Measurements from ENCODE around the gene BABAM2. TPM values are rescaled to one million over a fixed set of nuclear protein-coding genes. Genes with fewer than 3 reads are reported as not detected.

Gene BABAM2
- total RNA-seq, 2 donors from 2014 or later = 39.1 to 43.1 TPM

DNA sequence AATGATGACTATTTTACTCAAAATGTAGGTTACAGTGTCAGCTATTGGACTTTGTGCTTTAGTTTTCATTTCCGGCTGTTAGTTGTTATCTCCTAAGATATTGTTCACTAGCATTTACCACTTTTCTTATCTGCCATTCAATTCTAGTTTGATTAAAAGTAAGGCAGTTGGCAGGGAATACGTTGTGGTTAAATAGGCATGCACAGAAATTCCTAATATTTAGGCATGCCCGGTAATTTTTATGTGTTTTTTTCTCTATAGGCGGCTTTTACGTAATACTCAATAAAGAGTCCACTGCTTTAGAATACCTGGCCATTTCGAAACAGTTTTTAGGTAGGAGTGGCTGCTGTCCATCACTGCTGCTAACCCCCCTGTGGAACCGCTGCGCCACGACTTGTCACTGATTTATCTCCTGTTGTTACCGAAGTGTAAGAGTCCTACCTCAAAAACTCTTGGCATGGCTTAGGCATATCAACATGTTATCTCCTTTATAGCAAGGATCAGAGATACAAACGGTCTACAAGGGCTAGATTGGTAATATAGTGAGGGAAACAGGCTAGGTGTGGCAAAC lies 39.5 kb downstream of the BABAM2 start:
- no peak for DNase-seq (ENCODE audit: low spot score)
- intact Hi-C loops (cut with DNase I) = no loop called here

DNA sequence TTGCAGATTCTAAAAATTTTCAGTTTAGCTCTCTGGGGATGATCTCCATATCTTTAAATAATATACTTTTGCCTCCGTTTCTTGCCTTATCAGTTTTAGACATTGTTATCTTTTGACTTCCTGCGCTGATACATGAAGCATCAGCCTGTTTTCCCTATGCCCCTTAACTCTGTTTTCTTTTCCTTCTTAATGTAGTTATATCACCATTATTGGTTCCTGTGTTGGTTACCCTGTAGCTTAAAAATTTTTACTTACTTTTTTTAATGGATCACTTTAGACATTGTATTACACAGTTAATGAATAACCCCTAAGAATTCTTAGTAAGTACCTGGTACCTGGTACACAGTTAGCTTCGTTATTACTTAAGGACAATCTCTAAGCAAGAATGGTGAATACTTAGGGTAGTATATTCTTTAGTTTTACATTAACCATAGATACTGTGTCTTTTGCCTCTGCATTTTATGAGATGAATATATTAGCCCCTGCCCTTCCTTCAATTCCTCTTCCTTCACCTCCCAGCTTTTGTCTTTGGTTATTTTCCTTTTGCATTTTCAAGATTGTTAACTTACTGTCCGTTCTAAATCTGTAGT lies 40.9 kb downstream of the BABAM2 start:
- intact Hi-C loops (cut with DNase I) = no loop called here
- DNase-seq (ENCODE audit: low spot score) = no peak

DNA sequence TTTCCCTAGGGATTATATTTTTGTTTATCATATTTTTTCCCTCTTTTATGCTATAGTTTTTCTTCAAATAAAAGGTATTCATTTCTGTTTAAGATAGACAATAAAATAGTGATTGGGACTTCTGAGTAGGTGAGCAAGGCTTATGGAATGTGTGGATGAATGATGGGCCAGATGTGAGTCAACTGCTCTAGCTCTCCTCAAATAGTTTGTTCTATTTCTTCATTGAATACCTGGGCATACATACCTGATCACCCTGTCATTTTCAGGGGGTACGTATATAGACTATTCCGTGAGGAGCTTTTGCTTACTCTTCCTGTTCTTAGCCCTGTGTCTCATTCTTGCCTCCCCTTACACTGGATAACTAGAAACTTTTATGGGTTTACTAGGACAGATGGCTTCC lies 41.9 kb downstream of the BABAM2 start:
- intact Hi-C loops (cut with DNase I) = no loop called here

DNA sequence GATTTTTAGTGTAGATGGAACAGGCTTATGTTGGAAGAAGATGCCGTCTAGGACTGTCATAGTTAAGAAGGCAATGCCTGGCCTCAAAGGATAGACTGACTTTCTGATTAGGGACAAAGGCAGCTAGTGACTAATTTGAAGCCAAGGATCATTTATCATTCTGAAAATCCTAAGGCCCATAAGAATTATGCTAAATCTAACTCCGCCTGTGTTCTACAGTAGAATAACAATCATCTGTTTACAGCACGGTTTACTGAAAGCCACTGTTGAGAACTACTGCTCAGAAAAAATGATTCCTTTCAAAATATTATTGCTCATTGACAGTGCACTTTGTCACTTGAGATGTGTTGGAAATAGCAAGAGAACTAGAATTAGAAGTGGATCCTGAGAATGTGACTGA lies 44.5 kb downstream of the BABAM2 start:
- DNase-seq (ENCODE audit: low spot score) = no peak
- intact Hi-C loops (cut with DNase I) = no loop called here

More for the DNA sequence above, 41.9 kb downstream of the BABAM2 start:
- no peak for DNase-seq (ENCODE audit: low spot score)

DNA sequence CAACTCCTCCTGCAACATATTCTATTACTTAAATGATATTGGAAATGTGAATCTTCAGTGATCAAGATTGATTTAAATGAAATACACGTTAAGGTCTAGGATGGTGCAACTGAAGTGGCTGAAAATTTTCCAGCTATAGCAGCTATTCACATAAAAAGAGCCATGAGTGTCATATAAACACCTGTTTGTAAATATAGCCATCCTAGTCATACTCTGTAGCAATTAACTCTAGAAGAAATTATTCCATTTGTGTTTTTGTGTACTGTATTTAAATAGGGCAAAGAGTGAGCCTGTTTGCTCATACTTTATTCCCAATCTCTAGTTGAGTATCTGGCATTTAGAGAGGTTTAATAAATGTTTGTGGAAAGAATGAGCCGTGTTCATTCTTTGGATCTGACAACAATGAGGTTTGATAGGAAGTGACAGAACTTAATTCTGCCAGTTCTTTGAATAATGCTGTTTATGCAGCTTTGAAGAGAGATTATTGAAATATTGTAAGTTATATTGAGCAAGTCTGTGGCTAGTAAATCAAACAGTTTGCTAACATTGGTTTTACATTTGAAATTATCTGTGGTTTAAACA lies 49.7 kb downstream of the BABAM2 start:
- DNase-seq (ENCODE audit: low spot score) = no peak
- intact Hi-C loops (cut with DNase I) = no loop called here

DNA sequence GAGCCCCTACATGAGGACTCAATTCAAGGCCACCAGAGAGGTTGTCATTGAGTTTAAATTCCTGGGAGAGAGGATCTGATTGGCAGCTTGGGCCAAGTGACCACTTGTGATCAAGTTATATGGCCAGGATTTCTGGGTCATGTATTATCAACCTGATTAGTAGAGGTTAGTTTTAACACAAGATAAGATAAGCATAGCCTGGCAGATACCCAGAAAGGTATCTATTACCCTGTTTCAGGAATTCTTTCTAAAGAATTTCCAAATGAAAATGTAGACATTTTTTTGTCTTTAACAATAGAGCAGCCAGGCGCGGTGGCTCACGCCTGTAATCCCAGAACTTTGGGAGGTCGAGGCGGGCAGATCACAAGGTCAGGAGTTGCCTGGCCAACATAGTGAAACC lies 50.5 kb downstream of the BABAM2 start:
- intact Hi-C loops (cut with DNase I) = no loop called here

DNA sequence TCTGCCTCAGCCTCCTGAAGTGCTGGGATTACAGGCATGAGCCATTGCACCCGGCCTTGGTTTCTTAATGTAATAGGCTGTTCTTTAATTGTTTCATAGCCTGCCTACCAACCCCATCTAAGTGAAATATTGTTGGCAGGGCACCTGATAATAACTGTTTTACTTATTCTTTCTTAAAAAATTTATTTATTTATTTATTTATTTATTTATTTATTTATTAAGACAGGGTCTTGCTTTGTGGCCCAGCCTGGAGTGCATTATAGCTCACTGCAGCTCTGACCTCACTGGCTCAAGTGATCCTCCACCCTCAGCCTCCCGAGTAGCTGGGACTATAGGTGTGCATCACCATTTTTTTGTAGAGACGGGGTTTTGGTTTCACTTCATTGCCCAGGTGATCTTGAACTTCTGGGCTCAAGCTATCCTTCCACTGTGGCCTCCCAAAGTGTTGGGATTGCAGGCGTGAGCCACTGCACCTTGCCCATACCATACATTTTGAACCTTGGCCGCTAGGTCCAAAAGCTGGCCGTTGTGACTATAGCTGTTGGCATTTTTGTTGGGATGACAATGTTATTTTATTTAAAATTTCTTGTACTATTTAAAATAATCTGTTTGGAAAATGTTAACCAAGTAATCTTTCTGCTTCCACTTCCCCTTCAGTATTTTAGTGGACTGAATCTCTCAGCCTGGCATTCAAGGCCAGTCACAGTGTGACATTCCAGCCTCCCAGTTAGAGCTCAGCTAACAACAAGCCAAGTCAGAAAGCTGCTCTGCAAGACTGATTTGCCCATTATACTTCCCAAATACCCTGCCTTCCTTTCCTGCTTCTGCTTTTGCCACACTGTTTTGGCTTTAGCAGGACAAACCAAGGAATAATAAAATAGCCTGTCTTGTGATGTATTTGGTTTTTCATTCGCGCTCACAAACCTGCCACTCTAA lies 52.4 kb downstream of the BABAM2 start:
- no peak for DNase-seq (ENCODE audit: low spot score)

More for the DNA sequence above, 50.5 kb downstream of the BABAM2 start:
- DNase-seq (ENCODE audit: low spot score) = no peak

DNA sequence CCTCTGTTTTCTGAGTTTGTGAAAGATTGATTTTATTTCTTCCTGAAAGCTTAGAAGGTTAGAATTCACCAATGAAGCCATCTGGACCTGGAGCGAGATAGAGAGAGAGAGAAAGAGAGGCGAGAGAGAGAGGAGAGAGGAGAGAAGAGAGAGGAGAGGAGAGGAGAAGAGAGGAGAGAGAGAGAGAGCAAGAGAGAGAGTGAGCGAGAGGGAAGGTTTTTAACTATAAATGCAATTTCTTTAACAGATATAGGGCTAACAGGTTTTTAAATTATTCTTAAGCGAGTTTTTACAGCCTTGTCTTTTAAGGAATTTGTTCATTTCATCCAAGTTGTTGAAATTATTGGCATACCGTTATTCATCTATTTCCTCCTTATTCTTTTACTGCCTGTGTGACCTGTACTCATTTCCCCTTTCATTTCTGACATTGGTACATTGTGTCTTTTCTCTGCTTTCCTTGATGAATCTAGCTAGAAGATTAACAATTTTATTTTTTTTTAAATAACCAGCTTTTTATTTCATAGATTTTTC lies 56.1 kb downstream of the BABAM2 start:
- intact Hi-C loops (cut with DNase I) = loop anchor here in 1 of 2 donors (5.0 kb wide), 1 partner anchor 89 kb away; no protein-coding TSS in a partner anchor
- no peak for DNase-seq (ENCODE audit: low spot score)

More for the DNA sequence above, 52.4 kb downstream of the BABAM2 start:
- intact Hi-C loops (cut with DNase I) = no loop called here

DNA sequence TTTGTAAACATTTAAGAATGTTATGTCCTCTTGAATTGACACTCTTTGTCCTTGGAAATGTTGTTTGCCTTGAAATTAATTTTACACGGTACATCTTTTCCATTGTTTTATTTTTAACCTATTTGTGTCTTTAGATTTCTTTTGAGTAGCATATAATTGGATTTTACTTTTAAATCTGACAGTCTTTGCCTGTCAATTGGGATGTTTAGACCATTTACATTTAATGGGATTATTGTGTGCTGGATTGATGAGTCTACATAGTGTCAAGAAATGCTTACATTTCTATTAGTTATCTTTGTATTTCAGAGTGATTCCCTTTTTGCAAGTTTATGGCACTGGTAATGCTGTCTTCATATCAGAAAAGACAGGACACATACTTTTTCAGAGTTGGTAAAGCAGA lies 61.5 kb downstream of the BABAM2 start:
- intact Hi-C loops (cut with DNase I) = no loop called here
- DNase-seq (ENCODE audit: low spot score) = no peak

DNA sequence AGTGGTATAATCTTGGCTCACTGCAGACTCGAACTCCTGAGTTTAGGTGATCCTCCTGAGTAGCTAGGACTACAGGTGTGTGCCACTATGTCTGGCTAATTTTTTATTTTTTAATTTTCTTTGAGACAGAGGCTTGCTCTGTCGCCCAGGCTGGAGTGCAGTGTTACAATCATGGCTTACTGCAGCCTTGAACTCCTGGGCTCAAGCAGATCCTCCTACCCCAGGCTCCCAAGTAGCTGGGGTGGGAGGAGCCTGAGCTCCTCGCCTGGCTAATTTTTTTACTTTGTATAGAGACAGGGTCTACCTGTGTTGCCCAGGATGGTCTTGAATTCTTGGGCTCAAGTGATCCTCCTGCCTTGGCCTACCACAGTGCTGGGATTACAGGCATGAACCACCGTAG lies 62.5 kb downstream of the BABAM2 start:
- no peak for DNase-seq (ENCODE audit: low spot score)
- intact Hi-C loops (cut with DNase I) = no loop called here

DNA sequence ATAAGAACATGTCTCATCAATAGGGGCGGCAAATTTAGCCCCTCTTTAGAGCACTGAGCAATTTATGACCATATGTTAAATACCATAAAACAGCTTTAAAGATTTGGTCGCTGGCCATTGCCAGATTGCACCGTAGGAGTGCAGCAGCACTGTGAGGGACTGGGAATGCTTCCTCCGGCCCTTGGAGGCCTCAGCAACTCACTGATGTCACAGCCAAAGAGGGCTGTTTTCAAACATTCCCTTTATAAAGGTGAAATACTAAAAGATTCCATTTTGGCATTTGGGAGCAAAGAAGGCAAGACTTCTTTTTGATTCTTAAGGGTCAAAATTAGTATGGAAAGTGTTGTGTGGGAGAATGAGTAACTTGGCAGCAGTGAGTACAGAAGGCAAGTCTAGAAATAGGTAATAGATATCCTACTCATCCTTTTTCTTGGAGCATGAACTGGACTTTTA lies 63.7 kb downstream of the BABAM2 start:
- DNase-seq (ENCODE audit: low spot score) = no peak
- intact Hi-C loops (cut with DNase I) = no loop called here

DNA sequence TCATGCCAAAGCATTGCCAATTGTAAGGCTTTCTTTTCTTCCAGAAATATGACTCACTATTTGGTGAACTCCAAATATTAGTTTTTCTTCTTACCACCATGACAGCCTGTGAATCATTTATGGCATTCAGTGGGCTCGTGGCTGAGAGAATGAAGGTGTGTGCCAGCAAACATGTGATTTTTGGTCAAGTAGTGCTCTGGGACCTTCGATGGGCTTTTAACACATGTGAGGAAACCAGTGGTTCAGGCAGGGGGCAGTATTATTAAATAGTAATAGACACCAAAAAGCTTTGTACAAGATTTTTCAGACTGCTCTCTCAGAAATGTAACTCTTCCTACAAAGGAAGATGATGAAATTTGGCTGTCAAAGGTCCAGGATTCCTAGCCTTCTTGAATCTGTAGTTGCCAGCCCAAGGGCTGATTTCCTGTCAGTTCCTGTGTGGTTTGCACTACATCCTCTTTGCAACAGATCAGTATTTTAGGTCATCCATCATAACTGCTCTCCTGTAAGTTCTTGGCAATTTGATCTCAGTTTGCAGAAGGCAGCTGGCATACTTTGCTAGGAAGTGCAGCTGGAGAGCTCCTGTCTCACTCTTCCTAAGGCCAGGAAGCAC lies 64.3 kb downstream of the BABAM2 start:
- intact Hi-C loops (cut with DNase I) = loop anchor here in 1 of 2 donors (5.0 kb wide), 1 partner anchor 37 kb away; no protein-coding TSS in a partner anchor
- peak; percentile 83 for DNase-seq (ENCODE audit: low spot score)

DNA sequence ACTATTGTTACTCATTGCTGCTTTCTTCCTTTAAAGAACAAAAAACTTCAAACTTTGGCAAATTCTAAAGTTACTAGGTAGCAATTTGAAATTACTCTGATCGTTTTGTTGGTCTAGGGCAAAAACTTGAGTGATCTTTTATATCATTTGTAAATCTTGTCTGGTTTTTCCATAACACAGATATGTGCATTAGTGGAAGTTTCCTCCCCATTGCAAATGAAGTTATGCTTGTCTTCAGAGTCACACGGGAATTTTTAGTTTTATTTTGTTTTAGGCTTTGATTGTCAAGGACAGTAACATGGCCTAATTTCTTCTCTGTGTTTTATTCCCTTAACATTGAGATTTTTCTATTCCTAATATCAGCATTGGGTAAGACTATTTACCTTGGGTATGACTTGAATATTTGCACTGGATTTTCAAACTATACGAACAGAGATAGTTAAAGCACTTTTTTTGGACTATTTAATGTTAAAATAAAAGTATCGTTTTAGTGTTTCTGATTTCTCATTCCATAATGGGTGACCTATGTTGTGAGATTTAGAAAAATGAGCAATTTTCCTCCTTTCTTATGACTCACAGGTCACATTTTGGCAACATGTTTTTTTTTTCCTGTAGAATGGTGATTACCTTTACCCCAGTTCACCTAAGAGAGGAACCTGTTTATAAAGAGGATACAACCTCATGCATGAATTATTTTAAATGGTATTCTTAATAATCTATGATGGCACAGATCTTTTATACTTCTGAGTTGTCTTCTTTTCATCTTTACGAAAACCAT lies 65.0 kb downstream of the BABAM2 start:
- no peak for DNase-seq (ENCODE audit: low spot score)
- intact Hi-C loops (cut with DNase I) = loop anchor here in 1 of 2 donors (5.0 kb wide), 1 partner anchor 37 kb away; no protein-coding TSS in a partner anchor

DNA sequence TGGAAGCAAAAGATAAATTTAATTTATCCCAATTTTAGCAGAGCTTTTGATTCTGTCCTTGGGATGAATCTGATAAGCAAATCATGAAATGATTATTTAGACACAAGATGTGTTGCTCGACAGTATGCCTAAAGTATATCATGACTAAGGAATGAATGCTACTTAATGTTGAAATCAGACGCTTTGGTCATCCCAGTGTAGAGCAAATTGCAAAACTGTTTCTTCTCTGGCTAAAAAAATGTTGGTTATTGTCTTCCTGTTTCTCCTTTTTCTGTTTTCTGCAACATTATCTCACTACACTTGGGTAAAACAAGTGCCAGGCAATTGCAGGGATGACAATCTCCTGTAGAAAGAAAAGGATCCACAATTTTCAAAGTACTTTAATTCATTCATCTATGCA lies 66.4 kb downstream of the BABAM2 start:
- intact Hi-C loops (cut with DNase I) = loop anchor here (1.0 to 5.0 kb wide), 2 partner anchors 35 to 192 kb away; no protein-coding TSS in a partner anchor
- DNase-seq (ENCODE audit: low spot score) = no peak

DNA sequence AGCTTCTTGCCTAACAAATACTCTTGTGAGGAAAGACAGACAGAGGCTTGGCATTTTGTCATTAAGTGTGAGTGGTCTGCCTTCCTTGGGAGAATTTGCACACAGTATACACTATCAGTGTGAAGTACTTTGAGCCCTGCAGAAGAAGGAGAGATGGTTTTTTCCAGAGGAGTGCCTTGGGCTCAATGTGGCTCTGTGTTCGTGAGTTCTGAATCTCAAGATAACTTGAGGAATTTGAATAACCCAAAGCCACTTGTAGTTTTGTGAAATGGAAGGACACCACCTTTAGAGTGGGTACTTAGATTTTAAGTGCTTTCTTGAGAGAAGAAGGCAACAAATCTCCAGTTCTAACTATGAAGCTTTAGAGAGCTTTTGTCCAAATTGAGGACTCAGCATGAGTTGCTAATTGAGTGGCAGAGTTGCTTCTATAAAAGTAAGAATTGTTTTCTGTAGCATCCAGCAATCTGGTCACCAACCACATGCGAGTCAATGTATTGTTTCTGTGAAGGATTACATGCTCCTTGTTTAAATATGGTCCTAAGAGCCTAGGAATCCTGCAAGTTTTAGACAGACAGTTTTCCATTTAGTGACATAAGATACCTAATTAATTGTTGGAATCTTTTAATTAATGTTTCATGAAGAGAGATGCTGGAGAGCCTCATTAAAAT lies 68.3 kb downstream of the BABAM2 start:
- intact Hi-C loops (cut with DNase I) = loop anchor here in 1 of 2 donors (5.0 kb wide), 1 partner anchor 33 kb away; no protein-coding TSS in a partner anchor

DNA sequence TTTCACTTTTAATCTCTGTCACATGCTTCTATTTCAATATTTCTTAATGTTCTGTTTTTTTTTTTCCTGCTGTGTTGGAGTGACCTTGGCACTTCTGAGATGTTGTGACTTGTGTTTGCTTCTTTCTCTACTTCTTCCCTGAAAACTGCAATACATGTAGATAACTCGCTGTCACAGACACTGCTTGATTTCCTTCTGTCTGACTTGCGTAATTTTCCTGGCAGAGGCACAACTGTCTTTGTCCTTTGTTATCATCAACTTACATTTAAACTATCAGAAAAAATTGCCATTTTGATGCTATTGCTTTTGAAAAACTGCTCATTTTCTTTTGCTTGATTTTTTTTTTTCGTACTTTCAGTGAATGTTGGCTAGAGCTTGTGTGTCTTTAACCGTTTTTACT lies 69.0 kb downstream of the BABAM2 start:
- no peak for DNase-seq (ENCODE audit: low spot score)
- intact Hi-C loops (cut with DNase I) = loop anchor here in 1 of 2 donors (5.0 kb wide), 1 partner anchor 33 kb away; no protein-coding TSS in a partner anchor

More for the DNA sequence above, 68.3 kb downstream of the BABAM2 start:
- no peak for DNase-seq (ENCODE audit: low spot score)

DNA sequence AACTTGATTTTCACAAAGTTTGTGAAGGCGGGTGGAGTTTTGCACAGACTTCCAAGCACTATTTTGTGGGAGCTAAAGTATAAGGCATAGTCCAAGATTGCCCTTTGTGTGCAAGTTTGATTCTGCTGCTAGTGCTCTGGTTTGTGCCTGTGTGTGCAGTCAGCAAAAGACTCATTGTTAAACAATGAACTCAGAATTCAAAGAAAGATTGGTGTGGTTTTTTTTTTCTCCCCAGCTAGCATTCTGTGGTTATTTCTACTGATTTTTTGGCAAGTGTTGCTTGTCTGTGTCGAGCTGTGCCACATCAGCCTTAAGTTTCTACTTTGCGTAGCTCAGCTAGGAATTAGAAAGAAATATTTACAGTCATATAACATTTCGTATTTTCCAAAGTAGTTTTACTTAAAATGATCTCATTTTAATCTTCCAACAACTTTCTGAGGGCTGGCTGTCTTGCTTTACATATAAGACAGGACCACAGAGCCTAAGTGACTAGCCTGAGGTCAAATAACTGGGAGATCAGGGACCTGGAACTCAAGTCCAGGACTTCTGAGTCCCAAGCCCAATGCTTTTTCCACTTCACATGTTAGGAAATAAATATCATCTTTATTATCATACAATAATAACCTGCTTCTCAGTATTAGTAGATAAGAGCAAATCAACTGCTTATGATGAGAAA lies 69.8 kb downstream of the BABAM2 start:
- intact Hi-C loops (cut with DNase I) = no loop called here
- DNase-seq (ENCODE audit: low spot score) = no peak
